Upper lobe of right lung (tissue), 1 donor: ENCODE measurements around the gene COA8. TPM values are rescaled to one million over a fixed set of nuclear protein-coding genes. Genes with fewer than 3 reads are reported as not detected.

Experiments used
- ATAC-seq: fragments of 200-7000 bp; cut with Tn5 transposase; one replicate; pipeline ENCODE4 v1.9.1; 2020; ENCODE audit warnings: mild to moderate bottlenecking, moderate library complexity
- DNase-seq: peaks from one replicate; pipeline ENCODE4 v3.0.0-alpha.2; 2020
- H3K27ac ChIP-seq: fragments of 200-600 bp; one replicate; pipeline ENCODE4 v1.8.0; 2022
- H3K27me3 ChIP-seq: fragments of 200-600 bp; one replicate; pipeline ENCODE4 v1.8.0; 2022; ENCODE audit warnings: mild to moderate bottlenecking
- H3K36me3 ChIP-seq: fragments of 200-600 bp; one replicate; pipeline ENCODE4 v1.8.0; 2022
- H3K4me1 ChIP-seq: fragments of 200-600 bp; one replicate; pipeline ENCODE4 v1.8.0; 2022
- H3K4me3 ChIP-seq: fragments of 200-600 bp; one replicate; pipeline ENCODE4 v1.8.0; 2022; ENCODE audit warnings: mild to moderate bottlenecking
- H3K9me3 ChIP-seq: fragments of 200-600 bp; one replicate; pipeline ENCODE4 v1.8.0; 2022
- intact Hi-C: fragments of 100-400 bp; cut with DNase I; formaldehyde crosslinking; loops from one replicate; pipeline ENCODE4 v1.11.0; 2022
- total RNA-seq: library from RNA; stranded (reverse); fragmentation: NEBNext Ultra II Directional; extraction: Animal tissue kit (Norgen Biotek cat#: 25700); gene quantifications from one replicate; pipeline ENCODE4 v1.2.1, GENCODE V29; 2021
- TF ChIP-seq, protein P1 (sequence below): fragments of 200-600 bp; IDR thresholded peaks from one replicate; pipeline ENCODE4 v1.8.0; 2022; ENCODE audit warnings: antibody characterized with exemption
- donor health status: DM: no; HTN: yes; CAD: no; lungs with severe emphysema.

The COA8 gene
- total RNA-seq, 1 donor from 2014 or later, result 29.7 TPM

- no peak for DNase-seq
- H3K36me3 ChIP-seq, result peaks cover 24% of the 10 kb centered on the region
- H3K27me3 ChIP-seq, result no peaks in the 10 kb centered on the region
- no peak overlapping the region for H3K27ac ChIP-seq
- no peaks in the 10 kb centered on the region for H3K9me3 ChIP-seq
- peaks cover 13% of the 10 kb centered on the region for H3K4me1 ChIP-seq
- ATAC-seq, result no peak
- H3K4me3 ChIP-seq, result no peak overlapping the region
- TF ChIP-seq, protein P1, sequence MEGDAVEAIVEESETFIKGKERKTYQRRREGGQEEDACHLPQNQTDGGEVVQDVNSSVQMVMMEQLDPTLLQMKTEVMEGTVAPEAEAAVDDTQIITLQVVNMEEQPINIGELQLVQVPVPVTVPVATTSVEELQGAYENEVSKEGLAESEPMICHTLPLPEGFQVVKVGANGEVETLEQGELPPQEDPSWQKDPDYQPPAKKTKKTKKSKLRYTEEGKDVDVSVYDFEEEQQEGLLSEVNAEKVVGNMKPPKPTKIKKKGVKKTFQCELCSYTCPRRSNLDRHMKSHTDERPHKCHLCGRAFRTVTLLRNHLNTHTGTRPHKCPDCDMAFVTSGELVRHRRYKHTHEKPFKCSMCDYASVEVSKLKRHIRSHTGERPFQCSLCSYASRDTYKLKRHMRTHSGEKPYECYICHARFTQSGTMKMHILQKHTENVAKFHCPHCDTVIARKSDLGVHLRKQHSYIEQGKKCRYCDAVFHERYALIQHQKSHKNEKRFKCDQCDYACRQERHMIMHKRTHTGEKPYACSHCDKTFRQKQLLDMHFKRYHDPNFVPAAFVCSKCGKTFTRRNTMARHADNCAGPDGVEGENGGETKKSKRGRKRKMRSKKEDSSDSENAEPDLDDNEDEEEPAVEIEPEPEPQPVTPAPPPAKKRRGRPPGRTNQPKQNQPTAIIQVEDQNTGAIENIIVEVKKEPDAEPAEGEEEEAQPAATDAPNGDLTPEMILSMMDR, result no peak
- intact Hi-C loops, result no loop called here
Measured at GRCh38 chr14:103569408-103569807, 6.6 kb downstream of the COA8 start.

DNA sequence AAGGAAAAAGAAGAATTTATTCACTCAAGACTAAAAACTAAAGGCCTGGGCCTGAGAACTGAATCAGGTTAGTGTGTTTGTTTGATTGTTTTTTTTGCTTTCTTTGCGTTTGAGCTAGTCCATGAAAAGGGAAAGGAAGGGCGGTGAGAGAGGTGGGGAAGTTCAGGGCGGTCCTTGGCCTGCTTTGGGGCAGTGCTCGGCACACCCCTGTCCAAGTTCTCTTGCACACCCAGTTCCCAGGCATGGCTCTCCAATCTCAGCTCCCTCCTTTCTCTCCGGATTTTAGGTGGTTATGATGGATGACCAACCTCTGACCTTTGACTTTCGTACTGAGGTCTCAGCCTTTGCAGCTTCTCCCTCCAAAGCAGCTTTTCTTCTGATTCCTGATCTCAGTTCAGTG, 11.3 kb downstream of the COA8 start:
- Histone ChIP-seq H3K27me3 (no peaks in the 10 kb centered on the region), H3K36me3 (peaks cover 31% of the 10 kb centered on the region), H3K9me3 (no peaks in the 10 kb centered on the region), H3K4me1 (peaks cover 37% of the 10 kb centered on the region), H3K27ac (no peak overlapping the region), H3K4me3 (no peak overlapping the region)
- TF ChIP-seq, protein P1, result no peak
- ATAC-seq (no peak), DNase-seq (no peak)
- intact Hi-C loops, result no loop called here

GRCh38 chr14:103574707-103575285, 12.0 kb downstream of the COA8 start:
- Histone ChIP-seq H3K9me3 (no peaks in the 10 kb centered on the region), H3K4me1 (peaks cover 37% of the 10 kb centered on the region), H3K4me3 (no peak overlapping the region), H3K27ac (peak overlapping the region; percentile 67), H3K27me3 (no peaks in the 10 kb centered on the region), H3K36me3 (peaks cover 31% of the 10 kb centered on the region)
- DNase-seq (no peak), ATAC-seq (no peak)
- intact Hi-C loops, result no loop called here
- TF ChIP-seq, protein P1, result no peak

DNA sequence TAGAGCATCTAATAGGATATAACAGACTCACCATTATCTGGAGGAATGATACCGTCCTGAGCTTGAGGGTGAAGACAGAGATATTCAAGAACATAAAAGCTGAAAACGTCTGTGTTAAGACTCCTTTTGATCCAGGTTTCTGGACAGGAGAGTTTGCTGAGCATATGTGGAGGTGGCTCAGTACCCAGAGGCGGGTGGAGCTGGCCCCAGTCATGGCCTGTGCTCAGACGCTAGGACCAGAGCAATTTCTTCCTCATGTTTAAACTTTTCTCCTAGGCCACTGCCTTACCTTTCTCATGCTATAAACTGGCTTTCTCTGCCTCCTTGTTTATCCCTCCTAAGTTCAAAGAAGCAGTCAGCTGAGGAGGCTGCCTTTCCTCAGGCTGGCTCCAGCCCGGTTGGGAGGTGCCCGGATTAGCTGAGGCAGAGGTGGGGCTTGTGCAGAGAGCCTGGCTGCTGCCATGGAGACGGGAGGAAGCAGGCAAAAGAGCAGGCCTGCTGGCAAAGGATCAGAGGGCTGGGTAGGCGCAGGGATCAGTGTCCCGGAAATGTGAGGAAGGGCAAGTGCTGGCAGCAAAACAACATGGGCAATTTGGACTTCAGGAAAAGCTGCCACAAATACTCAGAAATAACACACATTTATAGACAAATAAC, 13.7 kb downstream of the COA8 start:
- DNase-seq (peak; percentile 95), ATAC-seq (peak; percentile 97)
- Histone ChIP-seq H3K4me3 (no peak overlapping the region), H3K4me1 (peaks cover 37% of the 10 kb centered on the region), H3K27me3 (no peaks in the 10 kb centered on the region), H3K36me3 (peaks cover 36% of the 10 kb centered on the region), H3K27ac (peak overlapping the region; percentile 81), H3K9me3 (no peaks in the 10 kb centered on the region)
- intact Hi-C loops, result no loop called here
- TF ChIP-seq, protein P1, result no peak

- Histone ChIP-seq H3K36me3 (peaks cover 28% of the 10 kb centered on the region), H3K9me3 (no peaks in the 10 kb centered on the region), H3K27me3 (no peaks in the 10 kb centered on the region), H3K4me3 (no peak overlapping the region), H3K27ac (peak overlapping the region; percentile 36), H3K4me1 (peaks cover 34% of the 10 kb centered on the region)
- TF ChIP-seq, protein P1, result no peak
- ATAC-seq (no peak), DNase-seq (no peak)
- intact Hi-C loops, result no loop called here
Measured at GRCh38 chr14:103578401-103579075, 15.8 kb downstream of the COA8 start.
